GM12873 (cell line): ENCODE data around the gene LSR.

Source experiments
- TF ChIP-seq, protein P1 (sequence below): IDR thresholded peaks from 2 replicates; pipeline ENCODE4 v1.5.1; 2012; ENCODE audit warnings: low read depth, mild to moderate bottlenecking, moderate library complexity, low read length, control low read depth; ENCODE audit not compliant: insufficient read depth; ENCODE audit errors: missing control alignments

LSR gene

DNA sequence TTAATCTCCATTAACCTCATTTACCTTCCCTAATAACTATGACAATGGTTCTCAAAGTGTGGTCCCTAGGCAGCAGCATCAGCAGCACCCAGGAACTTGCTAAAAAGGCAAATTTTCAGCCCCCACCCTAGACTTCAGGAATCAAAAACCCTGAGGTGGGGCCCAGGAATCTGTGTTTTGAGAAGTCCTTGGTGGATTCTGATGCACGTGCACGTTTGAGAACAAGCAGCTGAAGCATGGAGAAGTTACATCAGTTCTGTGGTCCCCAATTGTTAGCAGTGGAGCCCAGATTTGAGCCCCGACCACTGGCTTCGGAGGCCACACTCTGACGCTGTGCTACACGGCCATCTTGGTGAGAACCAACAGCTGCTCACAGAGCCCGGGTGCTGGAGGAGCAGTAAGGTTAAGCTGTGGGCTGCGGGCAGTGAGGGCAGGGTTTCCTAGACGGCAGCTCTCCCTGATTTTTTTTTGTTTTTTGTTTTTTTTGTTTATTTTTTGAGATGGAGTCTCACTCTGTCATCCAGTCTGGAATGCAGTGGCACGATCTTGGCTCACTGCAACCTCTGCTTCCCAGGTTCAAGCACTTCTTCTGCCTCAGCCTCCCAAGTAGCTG lies 66.2 kb downstream of the LSR start:
- TF ChIP-seq, protein P1, sequence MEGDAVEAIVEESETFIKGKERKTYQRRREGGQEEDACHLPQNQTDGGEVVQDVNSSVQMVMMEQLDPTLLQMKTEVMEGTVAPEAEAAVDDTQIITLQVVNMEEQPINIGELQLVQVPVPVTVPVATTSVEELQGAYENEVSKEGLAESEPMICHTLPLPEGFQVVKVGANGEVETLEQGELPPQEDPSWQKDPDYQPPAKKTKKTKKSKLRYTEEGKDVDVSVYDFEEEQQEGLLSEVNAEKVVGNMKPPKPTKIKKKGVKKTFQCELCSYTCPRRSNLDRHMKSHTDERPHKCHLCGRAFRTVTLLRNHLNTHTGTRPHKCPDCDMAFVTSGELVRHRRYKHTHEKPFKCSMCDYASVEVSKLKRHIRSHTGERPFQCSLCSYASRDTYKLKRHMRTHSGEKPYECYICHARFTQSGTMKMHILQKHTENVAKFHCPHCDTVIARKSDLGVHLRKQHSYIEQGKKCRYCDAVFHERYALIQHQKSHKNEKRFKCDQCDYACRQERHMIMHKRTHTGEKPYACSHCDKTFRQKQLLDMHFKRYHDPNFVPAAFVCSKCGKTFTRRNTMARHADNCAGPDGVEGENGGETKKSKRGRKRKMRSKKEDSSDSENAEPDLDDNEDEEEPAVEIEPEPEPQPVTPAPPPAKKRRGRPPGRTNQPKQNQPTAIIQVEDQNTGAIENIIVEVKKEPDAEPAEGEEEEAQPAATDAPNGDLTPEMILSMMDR: no peak

DNA sequence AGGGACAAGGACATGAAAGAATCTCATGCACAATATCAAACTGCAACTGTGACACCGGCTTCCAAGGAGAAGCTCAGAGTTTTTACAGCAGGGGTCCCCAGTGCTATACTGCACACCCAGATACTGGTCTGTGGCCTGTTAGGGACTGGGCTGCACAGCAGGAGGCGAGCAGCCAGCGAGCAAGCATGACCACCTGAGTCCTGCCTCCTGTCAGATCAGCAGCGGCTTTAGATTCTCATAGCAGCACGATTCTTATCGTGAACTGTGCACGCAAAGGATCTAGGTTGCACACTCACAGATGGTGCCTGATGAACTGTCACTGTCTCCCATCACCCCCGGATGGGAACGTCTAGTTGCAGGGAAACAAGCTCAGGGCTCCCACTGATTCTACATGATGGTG lies 67.1 kb downstream of the LSR start:
- TF ChIP-seq, protein P1: no peak

DNA sequence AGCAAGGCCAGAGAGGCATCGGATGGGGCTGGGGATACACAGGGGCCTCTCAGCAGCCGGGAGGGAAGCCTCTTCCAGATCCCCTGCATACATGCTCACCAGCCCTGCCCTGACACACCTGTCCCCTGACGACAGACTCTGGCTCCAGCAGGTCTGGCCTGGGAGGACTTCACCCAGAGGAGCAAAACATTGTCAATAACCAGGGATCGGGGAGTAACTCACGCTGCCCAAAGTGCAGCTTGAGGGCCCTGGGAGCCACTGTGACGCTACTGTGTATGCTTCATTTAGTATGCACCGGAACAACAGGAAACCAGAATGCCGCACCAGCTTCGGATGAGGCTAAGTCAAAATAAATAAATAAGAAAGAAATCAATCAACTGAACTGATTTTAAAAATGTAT lies 67.8 kb downstream of the LSR start:
- TF ChIP-seq, protein P1: no peak
